Stimulated activated CD8-positive, alpha-beta memory T cell treated with anti-CD3 and anti-CD28 coated beads, Interleukin-4, amount 100 ng/mL, for 1 hour (primary cell): ENCODE measurements around the gene EVC2.
A peak's percentile ranks its signal among the peaks of the same experiment; 100 is the strongest.

Experiments used
- DNase-seq, 2 donors: peaks; one replicate each; pipeline ENCODE4 v3.0.0-alpha.2; 2020; ENCODE audit warnings: low read depth in 2 of 2, low spot score in 1 of 2

The EVC2 gene

GRCh38 chr4:5708449-5709206 is at the start of gene EVC2:
TSS of gene EVC2 (minus strand) at chr4:5708559. CDS start at chr4:5708513, 46 bp downstream.
- DNase-seq = peak in 1 of 2 donors; percentile 16

- DNase-seq = no peak
These were observed 49.6 kb upstream of the EVC2 start for GRCh38 chr4:5757954-5758353.

- no peak for DNase-seq
These were observed 49.2 kb upstream of the EVC2 start for GRCh38 chr4:5757536-5757935.

GRCh38 chr4:5757091-5757490 is 48.7 kb upstream of the EVC2 start:
- DNase-seq = no peak

- DNase-seq = no peak
These were observed 47.9 kb upstream of the EVC2 start for GRCh38 chr4:5756271-5756670.

GRCh38 chr4:5755679-5756078 is 47.3 kb upstream of the EVC2 start:
- no peak for DNase-seq

- no peak for DNase-seq
These were observed 46.8 kb upstream of the EVC2 start for GRCh38 chr4:5755161-5755560.

GRCh38 chr4:5754529-5754881 is 46.1 kb upstream of the EVC2 start:
- no peak for DNase-seq

GRCh38 chr4:5753766-5754528 is 45.6 kb upstream of the EVC2 start:
- no peak for DNase-seq

- DNase-seq = no peak
These were observed 45.0 kb upstream of the EVC2 start for GRCh38 chr4:5753366-5753765.

GRCh38 chr4:5752376-5753184 is 44.2 kb upstream of the EVC2 start:
- DNase-seq = no peak

- DNase-seq = no peak
These were observed 43.5 kb upstream of the EVC2 start for GRCh38 chr4:5751666-5752375.

- DNase-seq = no peak
These were observed 42.7 kb upstream of the EVC2 start for GRCh38 chr4:5750946-5751665.

GRCh38 chr4:5750052-5750945 is 41.9 kb upstream of the EVC2 start:
- no peak for DNase-seq

- no peak for DNase-seq
These were observed 41.2 kb upstream of the EVC2 start for GRCh38 chr4:5749568-5749967.

- DNase-seq = no peak
These were observed 39.5 kb upstream of the EVC2 start for GRCh38 chr4:5747738-5748375.

- no peak for DNase-seq
These were observed 38.7 kb upstream of the EVC2 start for GRCh38 chr4:5746829-5747737.

GRCh38 chr4:5746250-5746649 is 37.9 kb upstream of the EVC2 start:
- no peak for DNase-seq
